ENCODE measurements around the gene ECT2. TPM values are rescaled to one million over a fixed set of nuclear protein-coding genes. Genes with fewer than 3 reads are reported as not detected.
"Not testable (repeated sequence)": the region's sequence is repeated elsewhere in the genome, so short reads cannot be mapped to it uniquely, and the experiment has no call there.

Gene ECT2
- total RNA-seq, 4 donors from 2014 or later, result 3.7 to 6.8 (median 5.8) TPM

- no peak for TF ChIP-seq CTCF (IDR thresholded peaks at IDR 0.05)
- no peak for ATAC-seq
- H3K9me3 ChIP-seq, result peaks cover 0 to 2% (median 0%) of the 10 kb centered on the region in 3 donors
- H3K36me3 ChIP-seq, result no peaks in the 10 kb centered on the region
- no peaks in the 10 kb centered on the region for H3K4me1 ChIP-seq
- 67 to 71% methylated on average over 2 of the region's 2 CpGs for WGBS, 2 donors (ENCODE audit: low coverage in 1 of 2)
- no peak overlapping the region for H3K4me3 ChIP-seq
- H3K27me3 ChIP-seq, result no peaks in the 10 kb centered on the region
- no peak overlapping the region for H3K27ac ChIP-seq
Measured at GRCh38 chr3:172820492-172820891, 70.0 kb downstream of the ECT2 start.

DNA sequence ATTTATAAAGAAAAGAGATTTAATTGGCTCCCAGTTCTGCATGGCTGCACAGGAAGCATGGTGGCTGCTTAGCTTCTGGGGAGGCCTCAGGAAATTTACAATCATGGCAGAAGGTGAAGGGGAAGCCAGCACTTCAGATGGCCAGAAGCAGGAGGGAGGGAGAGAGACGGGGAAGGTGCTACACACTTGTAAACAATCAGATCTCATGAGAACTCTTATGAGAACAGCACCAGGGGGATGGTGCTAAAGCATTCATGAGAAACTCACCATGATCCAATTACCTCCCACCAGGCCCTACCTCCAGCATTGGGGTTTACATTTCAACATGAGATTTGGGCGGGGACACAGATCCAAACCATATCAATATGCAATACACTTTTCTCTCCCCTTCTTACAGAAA is 73.7 kb downstream of the ECT2 start:
- Histone ChIP-seq H3K27ac (no peak overlapping the region), H3K9me3 (peaks cover 0 to 8% (median 0%) of the 10 kb centered on the region in 3 donors), H3K36me3 (no peaks in the 10 kb centered on the region), H3K4me1 (no peaks in the 10 kb centered on the region), H3K4me3 (no peak overlapping the region), H3K27me3 (no peaks in the 10 kb centered on the region)
- WGBS, 2 donors (ENCODE audit: low coverage in 1 of 2), result 85 to 88% methylated on average over 1 to 2 of the region's 2 CpGs
- ATAC-seq, result no peak
- no peak for TF ChIP-seq POLR2A (IDR thresholded peaks at IDR 0.05)
- no peak for TF ChIP-seq POLR2AphosphoS5 (IDR thresholded peaks at IDR 0.05)

DNA sequence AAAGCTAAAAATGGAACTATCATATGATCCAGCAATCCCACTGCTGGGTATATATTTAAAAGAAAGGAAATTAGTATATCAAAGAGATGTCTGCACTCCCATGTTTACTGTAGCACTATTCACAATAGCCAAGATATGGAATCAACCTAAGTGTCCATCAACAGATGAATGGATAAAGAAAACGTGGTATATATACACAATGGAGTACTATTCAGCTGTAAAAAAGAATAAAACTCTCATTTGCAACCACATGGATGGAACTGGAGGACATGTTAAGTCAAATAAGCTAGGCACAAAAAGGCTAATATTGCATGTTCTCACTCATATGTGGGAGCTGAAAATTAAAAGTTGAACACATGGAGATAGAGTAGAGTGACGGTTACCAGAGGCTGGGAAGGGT is 76.7 kb downstream of the ECT2 start:
- not testable (repeated sequence) for ATAC-seq, H3K4me1 ChIP-seq, H3K9me3 ChIP-seq, H3K4me3 ChIP-seq, H3K27ac ChIP-seq, H3K36me3 ChIP-seq, H3K27me3 ChIP-seq
- WGBS, 2 donors (ENCODE audit: low coverage in 1 of 2), result 89 to 100% methylated on average over 1 to 2 of the region's 2 CpGs

GRCh38 chr3:172832983-172833382 is 82.5 kb downstream of the ECT2 start:
- Histone ChIP-seq H3K4me3 (no peak overlapping the region), H3K9me3 (no peaks in the 10 kb centered on the region), H3K4me1 (no peaks in the 10 kb centered on the region), H3K27ac (no peak overlapping the region), H3K36me3 (no peaks in the 10 kb centered on the region), H3K27me3 (no peaks in the 10 kb centered on the region)
- ATAC-seq, result no peak
- WGBS, 2 donors (ENCODE audit: low coverage in 1 of 2), result 87 to 92% methylated on average over 2 of the region's 2 CpGs
- TF ChIP-seq POLR2AphosphoS5 (IDR thresholded peaks at IDR 0.05), result no peak
- TF ChIP-seq EP300 (IDR thresholded peaks at IDR 0.05), result no peak
- TF ChIP-seq POLR2A (IDR thresholded peaks at IDR 0.05), result no peak
- TF ChIP-seq CTCF (IDR thresholded peaks at IDR 0.05), result no peak

DNA sequence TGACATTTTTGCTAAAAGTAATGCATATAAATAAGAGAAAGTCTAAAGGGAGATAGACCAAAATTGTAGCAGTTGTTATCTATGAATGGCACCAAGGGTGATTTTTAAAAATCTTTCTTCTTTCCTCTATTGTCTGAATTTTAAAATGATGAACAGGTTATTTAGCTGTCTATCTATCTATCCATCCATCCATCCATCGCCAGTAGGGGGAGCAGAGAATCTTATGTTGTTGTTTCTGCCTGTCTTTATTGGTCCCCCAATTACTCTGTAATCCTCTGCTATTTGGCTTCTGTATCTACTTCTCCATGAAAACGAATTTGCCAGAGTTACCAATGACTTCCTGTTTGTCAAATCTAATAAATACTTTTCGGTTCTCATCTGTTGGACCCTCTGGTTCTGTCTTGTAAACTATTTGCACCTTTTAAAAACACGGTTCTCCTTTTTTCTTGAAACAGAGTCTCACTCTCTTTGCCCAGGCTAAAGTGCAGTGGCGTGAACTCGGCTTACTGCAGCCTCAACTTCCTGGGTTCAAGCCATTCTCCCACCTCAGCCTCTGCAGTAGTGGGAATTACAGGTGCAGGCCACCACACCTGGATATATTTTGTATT is 86.0 kb downstream of the ECT2 start:
- no peak overlapping the region for H3K4me3 ChIP-seq
- H3K4me1 ChIP-seq, result no peaks in the 10 kb centered on the region
- H3K27ac ChIP-seq, result no peak overlapping the region
- no peak for ATAC-seq
- H3K36me3 ChIP-seq, result no peaks in the 10 kb centered on the region
- WGBS, 2 donors (ENCODE audit: low coverage in 1 of 2), result 42 to 47% methylated on average over 6 of the region's 6 CpGs
- TF ChIP-seq CTCF (IDR thresholded peaks at IDR 0.05), result peak in 3 of 4 experiments; percentile 9 to 39 (median 17)
- no peak for TF ChIP-seq EP300 (IDR thresholded peaks at IDR 0.05)
- TF ChIP-seq POLR2A (IDR thresholded peaks at IDR 0.05), result no peak
- no peaks in the 10 kb centered on the region for H3K27me3 ChIP-seq
- no peaks in the 10 kb centered on the region for H3K9me3 ChIP-seq

- Histone ChIP-seq H3K27me3 (no peaks in the 10 kb centered on the region), H3K36me3 (no peaks in the 10 kb centered on the region), H3K4me1 (no peaks in the 10 kb centered on the region), H3K27ac (no peak overlapping the region), H3K4me3 (no peak overlapping the region), H3K9me3 (no peaks in the 10 kb centered on the region)
- WGBS, 2 donors (ENCODE audit: low coverage in 1 of 2), result 22 to 30% methylated on average over 3 to 4 of the region's 4 CpGs
- TF ChIP-seq CTCF (IDR thresholded peaks at IDR 0.05) (no peak), EP300 (IDR thresholded peaks at IDR 0.05) (no peak), POLR2AphosphoS5 (IDR thresholded peaks at IDR 0.05) (no peak), POLR2A (IDR thresholded peaks at IDR 0.05) (no peak)
- ATAC-seq, result no peak
Measured at GRCh38 chr3:172839679-172840078, 89.2 kb downstream of the ECT2 start.
